Endothelial cell of hepatic sinusoid (primary cell): ENCODE data around the gene PRG2.
"Not testable (repeated sequence)": the region's sequence is repeated elsewhere in the genome, so short reads cannot be mapped to it uniquely, and the experiment has no call there.

Source experiments
- in situ Hi-C: cut with HindIII; loops from 2 replicates; pipeline ENCODE4 v1.10.0; 2017; ENCODE audit warnings: low sequenced_read_pairs

Gene PRG2

DNA sequence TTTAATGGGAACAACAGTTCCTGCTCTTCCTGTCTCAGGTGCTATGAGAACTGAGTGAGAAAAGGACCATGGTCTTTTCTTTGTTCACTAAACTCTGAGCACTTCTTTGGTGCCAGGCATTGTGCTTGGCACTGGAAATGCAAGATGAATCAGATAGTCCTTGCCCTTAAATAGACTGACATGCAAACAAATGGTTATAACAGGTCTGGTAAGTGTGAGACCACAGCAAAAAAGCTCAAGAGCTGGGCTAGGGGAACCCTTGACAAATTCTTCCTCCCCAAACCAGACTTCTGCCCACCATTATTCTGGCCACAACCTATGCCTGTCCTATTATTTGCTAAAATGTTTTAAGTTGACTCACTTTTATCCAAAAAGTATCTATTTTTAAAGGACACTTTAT lies 31.4 kb upstream of the PRG2 start:
- in situ Hi-C loops: no loop called here

DNA sequence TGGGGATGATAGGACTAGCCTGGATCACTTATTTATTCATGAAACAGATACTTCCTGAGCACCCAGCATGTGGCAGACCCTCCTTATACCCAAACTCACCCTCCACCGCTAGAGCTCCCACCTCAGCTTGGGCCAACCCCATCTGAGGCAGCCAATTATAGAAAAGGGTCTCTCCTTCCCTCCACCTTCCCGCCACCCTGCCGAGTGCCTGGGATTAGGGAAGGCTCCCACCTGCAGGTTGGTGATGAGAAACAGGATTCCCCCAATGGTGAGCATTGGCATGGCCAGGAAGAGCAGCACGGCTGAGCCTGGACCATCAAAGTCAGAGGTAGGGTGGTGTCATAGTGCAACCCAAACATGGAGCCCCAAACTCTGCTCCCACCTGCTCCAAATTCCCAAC lies 30.6 kb upstream of the PRG2 start:
- in situ Hi-C loops: no loop called here

DNA sequence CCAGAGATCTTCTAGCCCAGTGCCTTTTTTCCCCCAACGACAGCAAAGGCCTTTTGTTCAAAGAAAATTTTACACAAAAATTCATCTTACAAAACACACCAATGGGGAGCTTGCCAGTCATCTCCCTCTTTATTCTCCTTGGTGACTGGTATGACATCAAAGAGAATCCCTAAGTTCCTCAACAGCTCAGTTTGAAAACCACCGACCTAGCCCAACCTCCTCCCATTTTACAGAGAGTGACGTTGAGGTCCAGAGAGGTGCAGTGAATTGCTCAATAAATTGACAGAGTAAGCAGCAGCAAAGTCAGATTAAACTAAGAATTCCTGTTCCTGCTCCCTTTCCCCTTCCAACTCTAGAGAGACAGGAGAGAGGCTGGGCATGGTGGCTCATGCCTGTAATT lies 28.7 kb upstream of the PRG2 start:
- in situ Hi-C loops: no loop called here

GRCh38 chr11:57418131-57418530 lies 27.7 kb upstream of the PRG2 start:
- in situ Hi-C loops: no loop called here

DNA sequence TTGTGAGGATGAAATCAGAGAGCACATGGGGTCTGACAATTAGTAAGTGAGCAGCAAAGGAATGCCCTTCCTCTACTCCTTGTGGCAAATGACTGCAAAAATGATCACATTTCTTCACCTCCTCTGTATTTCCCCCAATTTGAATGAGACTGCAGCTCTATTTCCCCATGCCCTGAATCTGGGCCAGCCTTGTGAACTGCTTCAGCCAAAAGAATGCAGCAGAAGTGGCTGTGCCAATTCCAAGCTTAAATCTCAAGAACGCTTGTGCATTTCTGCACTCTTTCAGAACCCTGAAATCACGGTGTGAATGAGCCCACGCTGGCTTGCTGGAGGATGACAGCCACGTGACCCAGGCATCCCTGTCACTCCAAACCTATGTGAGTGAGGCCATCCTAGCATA lies 26.6 kb upstream of the PRG2 start:
- in situ Hi-C loops: no loop called here

DNA sequence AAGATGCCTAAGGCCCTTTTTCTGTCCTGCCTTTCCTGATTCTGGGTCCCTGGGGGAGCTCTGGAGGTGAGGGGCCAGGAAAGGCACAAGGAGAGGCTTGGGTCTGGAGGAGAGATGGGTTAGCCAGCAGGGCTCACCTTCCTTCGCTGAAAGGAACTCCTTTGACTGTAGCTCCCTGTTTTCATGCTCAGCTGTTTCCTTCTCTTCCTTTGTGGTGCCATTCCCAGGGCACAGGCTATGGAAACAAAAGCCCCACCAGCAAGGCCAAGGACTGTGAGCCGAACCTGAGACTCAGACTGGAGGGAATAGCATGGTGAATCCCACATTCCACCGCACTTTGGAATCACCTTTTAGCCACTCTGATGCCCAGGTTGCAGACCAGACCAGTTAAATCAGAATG lies 26.0 kb upstream of the PRG2 start:
- in situ Hi-C loops: no loop called here

GRCh38 chr11:57414612-57415212 lies 24.3 kb upstream of the PRG2 start:
- in situ Hi-C loops: no loop called here

DNA sequence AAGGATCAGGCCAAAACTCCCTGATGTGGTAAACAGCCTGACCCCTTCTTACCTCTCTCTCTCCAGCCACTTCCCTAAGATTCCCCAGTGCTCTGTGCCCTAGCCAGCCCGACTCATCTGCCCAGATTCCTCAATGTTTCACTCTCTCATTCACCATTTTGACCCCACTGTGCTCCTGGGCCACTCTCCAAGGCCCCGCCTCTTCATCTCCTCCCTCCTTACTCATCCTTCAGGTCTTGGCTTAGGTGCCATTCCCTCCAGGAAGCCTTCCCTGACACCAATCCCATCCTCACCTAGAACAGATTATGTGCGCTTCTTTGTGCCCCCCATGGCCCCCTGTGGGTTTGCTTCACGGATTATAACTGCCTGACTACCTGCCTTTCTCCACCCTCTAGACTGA lies 23.2 kb upstream of the PRG2 start:
- in situ Hi-C loops: no loop called here

GRCh38 chr11:57410287-57410686 lies 19.8 kb upstream of the PRG2 start:
- in situ Hi-C loops: no loop called here

GRCh38 chr11:57409321-57410100 lies 19.1 kb upstream of the PRG2 start:
- in situ Hi-C loops: no loop called here

DNA sequence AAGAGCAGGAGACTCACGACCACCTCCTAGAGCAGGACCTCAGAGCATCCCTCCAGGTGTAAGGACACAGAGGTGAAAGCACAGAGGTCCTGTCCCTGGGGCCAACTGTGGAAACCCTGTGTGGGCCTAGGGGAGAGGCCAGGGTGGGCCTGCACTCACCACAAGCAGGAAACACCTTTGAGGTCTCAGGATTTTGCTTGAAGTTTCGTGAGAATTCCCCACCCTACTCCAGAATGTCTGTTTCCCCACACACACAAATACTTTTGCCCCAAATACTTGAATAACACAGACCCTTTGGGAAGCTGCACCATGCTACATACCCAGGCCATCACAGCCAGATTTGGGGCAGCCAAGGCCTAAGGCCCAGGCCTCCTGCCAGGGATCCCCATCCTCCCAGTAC lies 18.3 kb upstream of the PRG2 start:
- in situ Hi-C loops: no loop called here

DNA sequence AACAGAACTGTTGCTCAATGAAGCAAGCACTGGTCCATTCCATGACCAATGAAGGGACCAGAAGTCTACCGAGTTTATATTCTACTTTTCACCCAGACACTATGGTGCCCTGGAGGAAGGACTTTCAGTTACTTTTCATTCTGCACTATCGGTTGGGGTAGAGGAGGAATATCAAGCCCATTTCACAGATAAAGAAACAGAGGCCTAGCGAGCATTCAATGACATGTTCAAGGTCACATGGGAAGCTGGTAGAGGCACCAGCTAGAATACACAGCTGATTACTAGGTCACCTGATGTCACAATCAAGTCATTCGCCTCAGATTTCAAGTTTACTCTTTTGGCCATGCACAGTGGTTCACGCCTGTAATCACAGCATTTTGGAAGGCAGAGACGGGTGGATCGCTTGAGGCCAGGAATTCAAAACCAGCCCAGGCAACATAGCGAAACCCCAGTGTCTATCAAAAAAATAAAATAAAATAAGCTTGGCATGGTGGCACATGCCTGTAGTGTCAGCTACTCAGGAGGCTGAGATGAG lies 17.6 kb upstream of the PRG2 start:
- in situ Hi-C loops: no loop called here

GRCh38 chr11:57407010-57407920 lies 16.8 kb upstream of the PRG2 start:
- in situ Hi-C loops: no loop called here

- in situ Hi-C loops: no loop called here
Observed at GRCh38 chr11:57406337-57406904, 16.0 kb upstream of the PRG2 start.

- in situ Hi-C loops: no loop called here
Observed at GRCh38 chr11:57405271-57405860, 14.9 kb upstream of the PRG2 start.

- in situ Hi-C loops: no loop called here
Observed at GRCh38 chr11:57403802-57404147, 13.3 kb upstream of the PRG2 start.

DNA sequence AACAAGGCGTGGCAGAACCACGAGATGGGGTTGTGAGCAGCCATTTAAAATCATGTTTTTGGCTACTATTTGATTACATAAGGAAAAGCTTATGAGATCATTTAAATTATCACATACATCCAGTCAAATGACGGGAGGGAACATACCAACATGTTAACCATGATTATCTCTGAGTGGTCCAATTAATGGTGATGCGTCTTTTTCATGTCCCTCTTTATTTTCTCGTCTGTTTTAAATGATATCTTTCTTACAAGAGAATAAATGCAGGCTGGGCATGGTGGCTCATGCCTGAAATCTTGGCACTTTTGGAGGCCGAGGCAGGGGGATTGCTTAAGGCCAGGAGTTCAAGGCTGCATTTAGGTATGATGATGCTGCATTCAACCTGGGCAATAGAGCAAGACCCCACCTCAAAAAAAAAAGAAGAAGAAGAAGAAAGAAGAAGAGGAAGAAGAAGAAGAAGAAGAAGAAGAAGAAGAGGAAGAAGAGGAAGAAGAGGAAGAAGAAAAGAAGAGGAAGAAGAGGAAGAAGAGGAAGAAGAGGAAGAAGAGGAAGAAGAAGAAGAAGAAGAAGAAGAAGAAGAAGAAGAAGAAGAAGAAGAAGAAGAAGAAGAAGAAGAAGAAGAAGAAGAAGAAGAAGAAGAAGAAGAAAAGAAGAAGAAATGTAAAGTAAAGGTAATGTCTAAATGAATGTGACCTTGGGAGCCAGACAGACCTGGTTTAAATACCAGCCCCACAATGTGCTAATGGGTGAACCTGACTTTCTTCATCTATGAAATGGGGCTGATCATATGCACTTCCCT lies 12.8 kb upstream of the PRG2 start:
- in situ Hi-C loops: not testable (repeated sequence)

DNA sequence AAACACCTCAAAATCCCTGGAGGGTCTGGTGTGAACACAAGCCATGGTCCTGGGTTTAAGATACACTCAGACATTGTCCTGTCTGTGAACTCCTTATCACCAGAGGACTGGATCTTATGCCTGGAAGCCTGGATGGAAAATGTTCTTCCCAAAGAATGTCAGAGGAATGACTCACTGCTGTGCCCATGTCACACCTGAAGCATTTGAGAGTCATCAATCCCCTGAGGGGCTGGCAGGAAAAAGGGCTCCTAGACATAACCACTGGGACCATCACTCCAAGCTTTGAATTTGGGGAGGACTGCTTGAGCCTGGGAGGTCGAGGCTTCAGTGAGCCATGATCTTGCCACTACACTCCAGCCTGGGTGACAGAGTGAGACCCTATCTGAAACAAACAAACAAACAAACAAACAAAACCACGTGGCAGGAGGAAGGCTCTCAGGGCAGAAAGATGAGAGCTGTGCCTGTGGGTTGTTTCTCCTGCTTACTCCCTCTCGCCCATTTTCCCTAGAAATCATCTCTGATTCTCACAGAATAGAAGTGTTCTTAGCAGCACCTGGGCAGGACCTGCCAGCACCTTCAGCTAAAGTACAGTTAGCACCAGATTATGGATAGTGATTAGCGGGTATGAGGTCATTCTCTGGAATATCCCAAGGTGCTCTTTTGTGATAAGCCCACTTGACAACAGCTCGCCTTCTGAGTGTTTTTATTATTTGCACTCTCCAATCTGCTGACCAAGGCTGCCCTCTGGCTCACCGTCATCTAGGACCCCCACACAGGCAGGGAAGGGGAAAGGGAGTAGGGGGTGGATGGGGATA lies 11.9 kb upstream of the PRG2 start:
- in situ Hi-C loops: no loop called here

DNA sequence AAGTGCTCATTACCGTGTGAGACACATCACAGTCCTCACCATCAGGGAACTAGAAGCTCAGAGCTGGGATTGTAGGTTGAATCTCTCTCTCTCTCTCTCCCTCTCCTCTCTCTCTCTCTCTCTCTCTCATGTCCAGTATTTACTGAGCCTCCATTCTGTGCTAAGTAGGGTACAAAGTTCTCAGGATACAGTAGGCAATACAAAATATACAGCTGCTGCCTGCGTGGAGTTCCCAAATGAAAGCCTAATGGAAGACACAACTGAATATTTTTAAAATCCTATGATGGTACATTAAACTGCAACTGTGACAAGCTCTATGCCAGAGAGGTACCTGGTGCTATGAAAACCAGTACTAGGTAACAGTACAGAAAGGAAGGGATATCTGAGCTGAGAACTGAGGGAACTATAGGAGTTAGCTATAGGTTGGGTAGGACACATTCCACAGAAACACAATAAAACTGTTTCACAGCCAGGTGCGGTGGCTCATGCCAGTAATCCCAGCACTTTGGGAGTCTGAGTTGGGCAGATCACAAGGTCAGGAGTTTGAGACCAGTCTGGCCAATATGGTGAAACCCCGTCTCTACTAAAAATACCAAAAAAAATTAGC lies 9.6 kb upstream of the PRG2 start:
- in situ Hi-C loops: no loop called here
